Activated B cell treated with CpG ODN at 0.5 μM for 24 hours (primary cell): ENCODE measurements around the gene SGCD. TPM values are rescaled to one million over a fixed set of nuclear protein-coding genes. Genes with fewer than 3 reads are reported as not detected.

Source experiments
- ATAC-seq: fragments of 200-7000 bp; cut with Tn5 transposase; one replicate; pipeline ENCODE4 v1.10.0; 2021; ENCODE audit warnings: low read depth, mild to moderate bottlenecking, moderate library complexity
- CTCF ChIA-PET: fragments of 350-600 bp; sonication (Branson Sonifier 250); formaldehyde crosslinking; loops from one replicate; lab custom pipeline; 2021; ENCODE audit warnings: antibody characterized with exemption; lab: Charles Lee
- POLR2A ChIA-PET: fragments of 350-600 bp; sonication (Branson Sonifier 250); formaldehyde crosslinking; loops from one replicate; lab custom pipeline; 2021; ENCODE audit warnings: antibody characterized with exemption; lab: Charles Lee
- DNase-seq: peaks from one replicate; pipeline ENCODE4 v3.0.0; 2022
- H3K27ac Mint-ChIP-seq: one replicate; pipeline ENCODE4 v1.8.0; 2020; ENCODE audit warnings: mixed read lengths
- H3K27me3 Mint-ChIP-seq: one replicate; pipeline ENCODE4 v1.8.0; 2021; ENCODE audit warnings: mixed read lengths
- H3K36me3 Mint-ChIP-seq: one replicate; pipeline ENCODE4 v1.8.0; 2021; ENCODE audit warnings: low read depth, mixed read lengths
- H3K4me1 Mint-ChIP-seq: one replicate; pipeline ENCODE4 v1.8.0; 2021; ENCODE audit warnings: mixed read lengths
- H3K4me3 Mint-ChIP-seq: one replicate; pipeline ENCODE4 v1.8.0; 2020; ENCODE audit warnings: mild to moderate bottlenecking, mixed read lengths
- H3K9me3 Mint-ChIP-seq: one replicate; pipeline ENCODE4 v1.8.0; 2020; ENCODE audit warnings: mixed read lengths
- CTCF ChIP-seq: fragments of 200-600 bp; IDR thresholded peaks from one replicate; pipeline ENCODE4 v1.8.0; 2022; ENCODE audit warnings: antibody characterized with exemption, mild to moderate bottlenecking
- intact Hi-C: fragments of 100-400 bp; cut with micrococcal nuclease; formaldehyde crosslinking; loops from one replicate; pipeline ENCODE4 v1.15.1; 2024
- total RNA-seq: library from RNA; stranded (reverse); gene quantifications from 2 replicates; pipeline ENCODE4 v1.2.3, GENCODE V29; 2022

Gene SGCD
- total RNA-seq, 1 donor from 2014 or later: not detected

- intact Hi-C loops: no loop called here
- ATAC-seq (no peak), DNase-seq (no peak)
- H3K36me3 Mint-ChIP-seq: no peaks in the 10 kb centered on the region
- no peak overlapping the region for H3K4me3 Mint-ChIP-seq
- CTCF ChIA-PET: no interaction called here
- TF ChIP-seq CTCF: no peak
- POLR2A ChIA-PET: no interaction called here
- no peaks in the 10 kb centered on the region for H3K9me3 Mint-ChIP-seq
- H3K27me3 Mint-ChIP-seq: no peaks in the 10 kb centered on the region
- H3K4me1 Mint-ChIP-seq: no peaks in the 10 kb centered on the region
- H3K27ac Mint-ChIP-seq: no peak overlapping the region
Measured at GRCh38 chr5:156534085-156534484, 207.1 kb downstream of the SGCD start.

GRCh38 chr5:156534906-156535485 is 208.0 kb downstream of the SGCD start:
- Mint-ChIP-seq H3K36me3 (no peaks in the 10 kb centered on the region), H3K9me3 (no peaks in the 10 kb centered on the region), H3K27me3 (no peaks in the 10 kb centered on the region), H3K4me1 (no peaks in the 10 kb centered on the region), H3K27ac (no peak overlapping the region), H3K4me3 (no peak overlapping the region)
- DNase-seq (no peak), ATAC-seq (no peak)
- ChIA-PET POLR2A (no interaction called here), CTCF (no interaction called here)
- no peak for TF ChIP-seq CTCF
- intact Hi-C loops: no loop called here

GRCh38 chr5:156540491-156540890 is 213.5 kb downstream of the SGCD start:
- Mint-ChIP-seq H3K4me1 (no peaks in the 10 kb centered on the region), H3K36me3 (no peaks in the 10 kb centered on the region), H3K27ac (no peak overlapping the region), H3K4me3 (no peak overlapping the region), H3K27me3 (no peaks in the 10 kb centered on the region), H3K9me3 (no peaks in the 10 kb centered on the region)
- ChIA-PET CTCF (no interaction called here), POLR2A (no interaction called here)
- intact Hi-C loops: no loop called here
- no peak for DNase-seq
- no peak for ATAC-seq
- no peak for TF ChIP-seq CTCF

- Mint-ChIP-seq H3K27me3 (no peaks in the 10 kb centered on the region), H3K9me3 (no peaks in the 10 kb centered on the region), H3K36me3 (no peaks in the 10 kb centered on the region), H3K27ac (no peak overlapping the region), H3K4me1 (no peaks in the 10 kb centered on the region), H3K4me3 (no peak overlapping the region)
- ChIA-PET CTCF (no interaction called here), POLR2A (no interaction called here)
- ATAC-seq: no peak
- intact Hi-C loops: no loop called here
- TF ChIP-seq CTCF: no peak
- no peak for DNase-seq
Measured at GRCh38 chr5:156541582-156541981, 214.6 kb downstream of the SGCD start.

GRCh38 chr5:156543348-156544145 is 216.6 kb downstream of the SGCD start:
- intact Hi-C loops: no loop called here
- H3K4me1 Mint-ChIP-seq: no peaks in the 10 kb centered on the region
- DNase-seq (no peak), ATAC-seq (no peak)
- H3K4me3 Mint-ChIP-seq: no peak overlapping the region
- no peaks in the 10 kb centered on the region for H3K9me3 Mint-ChIP-seq
- H3K27ac Mint-ChIP-seq: no peak overlapping the region
- ChIA-PET CTCF (no interaction called here), POLR2A (no interaction called here)
- no peaks in the 10 kb centered on the region for H3K27me3 Mint-ChIP-seq
- no peak for TF ChIP-seq CTCF
- no peaks in the 10 kb centered on the region for H3K36me3 Mint-ChIP-seq
